HG03342 (cell line): ENCODE measurements around the gene TMEM185B.
"Not testable (repeated sequence)": the region's sequence is repeated elsewhere in the genome, so short reads cannot be mapped to it uniquely, and the experiment has no call there.

Experiments used
- ATAC-seq: cut with Tn5 transposase; IDR thresholded peaks from one replicate; pipeline ENCODE4 v1.9.1; 2021; ENCODE audit warnings: mild to moderate bottlenecking, moderate library complexity; ENCODE audit not compliant: unreplicated experiment

Gene TMEM185B

DNA sequence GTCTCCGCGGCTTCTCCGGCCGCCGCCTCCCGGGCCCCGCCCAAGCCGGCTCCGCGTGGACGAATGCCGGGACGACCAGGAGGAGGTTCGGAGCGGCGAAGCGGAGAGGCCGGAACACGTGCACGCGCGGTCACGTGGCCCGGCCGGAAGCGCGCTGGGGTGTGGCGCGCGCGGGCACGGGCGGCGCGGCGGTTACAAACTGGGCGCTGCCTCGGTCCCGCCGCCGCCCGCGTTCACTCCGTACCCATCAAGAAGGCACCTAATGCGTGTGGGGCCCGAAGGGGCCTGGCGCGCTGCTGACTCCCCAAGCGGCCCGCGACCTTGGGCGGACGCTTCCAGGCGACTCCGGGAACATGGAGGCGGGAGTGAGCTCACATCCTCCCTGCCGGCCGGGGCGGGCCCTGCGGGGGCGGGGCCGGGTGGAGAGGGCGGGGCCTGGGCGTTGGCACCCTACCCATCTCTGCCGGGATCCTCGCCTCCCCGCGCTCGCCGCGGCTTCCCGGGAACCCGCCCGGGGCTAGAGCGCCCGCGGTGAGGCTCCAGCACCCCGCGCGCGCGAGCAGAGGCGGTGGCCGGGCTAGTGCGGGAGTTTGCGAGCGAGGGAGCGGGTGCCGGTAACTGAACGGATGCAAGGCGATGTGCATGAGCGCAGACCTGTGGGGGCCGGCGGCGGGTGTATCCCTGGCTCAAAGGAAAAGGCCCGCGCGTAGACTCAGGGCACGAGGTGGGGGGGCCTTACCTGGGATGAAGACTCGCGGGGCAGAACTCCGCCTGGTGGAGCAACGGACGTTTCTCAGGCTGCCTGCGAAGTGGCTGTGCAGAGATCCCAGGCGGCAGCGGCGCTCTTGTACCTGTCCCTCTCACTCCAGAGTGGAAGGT lies at the start of gene TMEM185B:
TSS of gene TMEM185B (minus strand) at position 367 of the 879 bp plus-strand sequence. CDS start 424 bp downstream, outside the sequence.
- ATAC-seq: peak; percentile 73

DNA sequence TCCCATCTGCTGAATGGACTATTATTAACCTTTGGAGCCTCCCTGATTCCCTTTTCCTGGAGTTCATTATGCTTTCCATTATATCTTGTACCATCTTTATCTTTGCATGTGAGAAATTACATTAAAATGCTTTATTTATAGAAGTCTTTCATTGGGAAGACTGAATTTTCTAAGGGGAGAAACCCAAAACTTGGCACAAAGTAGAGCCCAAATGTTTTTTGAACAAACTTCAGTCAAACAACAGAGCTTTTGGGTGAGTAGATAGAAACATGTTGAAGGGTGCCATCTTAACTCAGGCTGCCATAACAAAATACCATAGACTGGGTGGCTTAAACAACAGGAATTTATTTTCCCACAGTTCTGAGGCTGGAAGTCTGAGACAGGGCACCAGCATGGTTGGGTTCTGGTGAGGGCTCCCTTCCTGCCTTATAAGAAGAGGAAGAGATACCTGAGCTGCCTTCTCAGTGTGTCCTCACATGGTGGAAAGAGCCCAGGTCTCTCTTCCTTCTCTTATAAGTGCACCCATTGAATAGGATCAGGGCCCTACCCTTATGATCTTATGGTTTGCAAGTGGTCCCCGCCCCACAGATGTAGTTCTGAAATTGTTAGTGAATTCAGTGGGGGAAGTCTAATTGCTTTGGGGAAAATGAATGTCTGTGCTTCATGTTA lies 48.6 kb upstream of the TMEM185B start:
- no peak for ATAC-seq

DNA sequence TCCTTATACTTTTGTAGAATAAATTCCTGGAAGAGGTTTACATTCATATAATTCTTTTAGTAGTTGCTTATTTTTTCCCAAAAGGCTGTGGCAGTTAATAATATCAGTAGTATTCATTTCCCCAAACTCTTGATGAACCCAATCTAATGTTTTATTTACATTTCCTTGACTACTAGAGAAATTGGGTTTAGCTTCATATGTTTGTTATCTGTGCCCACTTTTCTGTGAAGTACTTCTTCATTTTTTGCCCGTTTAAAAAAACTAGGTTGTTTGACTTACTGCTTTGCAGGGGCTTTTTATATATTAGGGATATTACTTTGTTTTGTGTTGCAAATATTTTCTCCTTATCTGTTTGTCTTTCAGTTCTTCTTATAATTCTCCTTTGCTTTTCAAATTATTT lies 46.6 kb upstream of the TMEM185B start:
- no peak for ATAC-seq

DNA sequence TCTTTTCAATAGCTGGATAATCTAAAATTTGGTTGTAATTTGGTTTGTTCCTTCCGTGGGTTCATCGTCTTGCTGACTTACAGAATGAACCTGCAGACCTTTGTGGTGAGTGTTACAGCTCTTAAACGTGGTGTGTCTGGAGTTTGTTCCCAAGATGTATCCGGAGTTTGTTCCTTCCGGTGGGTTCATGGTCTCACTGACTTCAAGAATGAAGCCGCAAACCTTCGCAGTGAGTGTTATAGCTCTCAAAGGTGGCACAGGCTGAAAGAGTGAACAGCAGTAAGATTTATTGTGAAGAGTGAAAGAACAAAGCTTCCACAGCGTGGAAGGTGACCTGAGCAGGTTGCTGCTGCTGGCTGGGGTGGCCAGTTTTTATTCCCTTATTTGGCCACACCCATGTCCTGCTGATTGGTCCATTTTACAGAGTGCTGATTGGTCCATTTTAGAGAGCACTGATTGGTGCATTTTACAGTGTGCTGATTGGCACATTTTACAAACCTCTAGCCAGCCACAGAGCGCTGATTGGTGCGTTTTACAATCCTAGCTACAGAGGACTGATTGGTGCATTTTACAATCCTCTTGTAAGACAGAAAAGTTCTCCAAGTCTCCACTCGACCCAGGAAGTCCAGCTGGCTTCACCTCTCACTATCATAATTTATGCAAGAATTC lies 46.0 kb upstream of the TMEM185B start:
- no peak for ATAC-seq

DNA sequence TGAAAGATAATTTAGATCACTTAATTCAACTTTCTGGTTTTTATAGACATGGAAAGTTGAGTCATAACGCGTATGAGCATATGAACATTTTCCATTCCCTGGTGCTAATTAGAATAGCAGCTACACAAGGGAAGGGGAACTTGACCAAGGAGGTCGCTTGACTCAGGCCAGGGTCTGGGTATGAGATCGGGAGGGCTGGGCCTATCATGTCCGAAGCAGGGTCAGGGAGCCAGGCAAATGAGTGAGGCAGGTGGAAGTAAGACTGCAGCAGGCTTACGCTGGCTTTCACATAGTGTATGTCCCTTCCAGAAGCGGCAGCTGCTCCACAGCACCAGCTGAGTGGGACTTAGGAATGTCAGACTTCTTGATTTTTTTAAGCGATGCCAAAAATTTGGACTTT lies 44.1 kb upstream of the TMEM185B start:
- no peak for ATAC-seq

DNA sequence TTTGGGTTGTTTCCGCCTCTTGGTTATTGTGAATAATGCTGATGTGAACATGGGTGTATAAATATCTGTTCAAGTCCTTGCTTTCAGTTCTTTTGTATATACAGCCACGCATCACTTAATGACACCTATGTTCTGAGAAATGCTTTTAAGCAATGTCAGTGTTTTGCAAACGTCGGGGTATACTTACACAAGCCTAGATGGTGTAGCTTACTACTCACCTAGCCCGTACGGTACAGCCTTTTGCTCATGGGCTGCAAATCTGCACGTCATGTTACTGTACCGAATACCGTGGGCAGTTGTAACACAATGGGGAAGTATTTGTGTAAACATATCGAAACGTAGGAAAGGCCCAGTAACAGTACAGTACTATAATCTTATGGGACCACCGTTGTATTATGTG lies 41.8 kb upstream of the TMEM185B start:
- ATAC-seq: no peak

DNA sequence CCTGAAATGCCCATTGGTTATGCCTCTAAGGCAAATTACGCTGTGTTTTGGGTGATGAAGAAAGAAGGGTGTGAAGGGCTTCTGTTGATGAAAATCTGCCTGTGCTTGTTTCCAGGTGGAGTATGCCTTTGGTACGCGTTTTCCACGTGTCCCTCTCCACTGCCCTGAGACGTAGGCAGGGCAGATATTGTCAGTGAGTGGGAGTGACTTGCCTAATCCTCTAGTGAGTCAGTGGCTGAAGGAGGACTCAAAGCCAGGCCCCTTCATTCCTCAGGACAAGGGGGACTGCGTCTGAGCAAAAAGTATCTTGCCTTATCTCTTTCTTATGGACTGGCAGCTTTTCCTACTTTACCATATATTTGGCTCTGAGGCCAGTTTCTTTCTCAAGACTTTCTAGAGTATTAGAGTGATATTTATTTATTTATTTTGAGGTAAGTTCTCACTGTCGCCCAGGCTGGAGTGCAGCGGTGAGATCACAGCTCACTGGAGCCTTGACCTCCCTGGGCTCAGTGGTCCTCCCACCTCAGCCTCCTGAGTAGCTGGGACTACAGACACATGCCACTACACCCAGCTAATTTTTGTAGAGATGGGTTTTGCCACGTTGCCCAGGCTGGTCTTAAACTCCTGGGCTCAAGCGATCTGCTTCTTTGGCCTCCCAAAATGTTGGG lies 39.7 kb upstream of the TMEM185B start:
- ATAC-seq: no peak

DNA sequence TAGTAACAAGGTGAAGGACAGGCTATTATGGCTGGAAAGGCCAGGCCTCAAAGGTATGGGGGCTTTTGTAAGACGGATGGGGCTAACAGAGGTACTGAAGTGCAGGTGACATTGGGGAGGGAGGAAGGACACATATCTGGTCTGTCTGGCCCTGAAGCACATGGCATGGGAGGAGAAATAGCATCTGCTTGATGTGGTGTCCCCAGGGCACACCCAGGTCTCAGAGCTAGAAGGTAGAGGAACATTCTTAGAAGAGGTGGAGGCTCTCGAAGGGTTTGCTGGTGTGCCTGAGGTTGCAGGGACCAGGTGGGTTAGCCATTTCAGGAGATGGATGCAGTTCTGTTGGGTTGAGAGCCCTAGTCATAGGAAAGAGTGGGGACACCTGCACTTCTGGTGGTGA lies 39.0 kb upstream of the TMEM185B start:
- ATAC-seq: no peak

DNA sequence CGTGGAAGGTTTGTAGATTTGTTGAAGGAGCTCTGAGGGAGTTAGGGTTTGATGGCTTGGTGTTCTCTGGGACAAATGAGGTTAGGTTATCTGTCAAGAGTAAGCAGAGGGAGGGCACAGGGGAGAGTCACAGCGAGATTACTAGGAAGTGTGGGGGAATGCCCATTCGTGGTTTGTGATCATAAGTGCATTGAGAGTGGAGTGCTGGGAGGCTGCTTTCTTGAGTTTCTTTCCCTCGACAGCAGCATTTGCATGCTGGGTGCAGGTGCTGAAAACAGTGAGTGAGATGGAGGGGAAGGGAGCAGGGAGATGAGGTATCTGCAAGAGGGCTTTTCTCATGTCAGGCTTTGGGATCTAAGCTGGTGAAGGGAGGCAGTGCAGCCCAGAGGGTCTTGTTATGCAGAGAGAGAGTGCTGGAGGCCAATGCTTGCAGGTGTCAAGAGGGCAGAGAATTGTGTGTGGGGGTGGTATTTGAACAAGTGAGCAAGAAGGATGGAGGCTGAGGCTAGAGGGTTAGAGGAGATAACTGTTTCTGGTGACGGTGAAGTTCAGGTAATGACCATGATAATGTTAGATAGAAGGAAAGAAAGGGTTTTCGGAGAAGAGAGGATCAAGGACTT lies 38.3 kb upstream of the TMEM185B start:
- ATAC-seq: peak; percentile 71

DNA sequence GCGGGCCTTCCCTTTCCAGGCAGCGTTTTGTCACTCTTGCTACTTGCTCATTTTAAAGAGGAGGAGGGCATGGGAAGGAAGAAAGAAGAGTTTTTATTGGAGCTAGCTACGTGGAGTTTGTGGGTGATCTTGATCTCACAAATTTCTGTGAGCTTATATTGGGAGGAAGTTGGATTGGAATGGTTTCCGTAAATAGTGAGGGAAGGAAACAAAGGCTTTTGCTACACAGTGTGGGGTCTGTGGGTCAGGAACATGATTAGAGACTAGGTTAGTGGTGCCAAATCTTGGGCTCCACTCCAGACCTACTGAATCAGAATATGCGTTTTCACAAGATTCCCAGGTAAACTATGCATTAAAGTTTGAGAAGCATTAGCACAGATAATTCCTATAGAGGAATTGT lies 37.5 kb upstream of the TMEM185B start:
- no peak for ATAC-seq

DNA sequence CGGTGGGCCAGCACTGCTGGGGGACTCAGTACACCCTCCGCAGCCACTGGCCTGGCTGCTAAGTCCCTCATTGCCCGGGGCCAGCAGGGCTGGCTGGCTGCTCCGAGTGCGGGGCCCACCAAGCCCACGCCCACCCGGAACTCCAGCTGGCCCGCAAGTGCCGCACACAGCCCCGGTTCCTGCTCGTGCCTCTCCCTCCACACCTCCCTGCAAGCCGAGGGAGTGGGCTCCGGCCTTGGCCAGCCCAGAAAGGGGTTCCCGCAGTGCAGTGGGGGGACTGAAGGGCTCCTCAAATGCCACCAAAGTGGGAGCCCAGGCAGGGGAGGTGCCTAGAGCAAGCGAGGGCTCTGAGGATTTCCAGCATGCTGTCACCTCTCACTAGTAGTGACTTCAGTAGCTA lies 36.7 kb upstream of the TMEM185B start:
- not testable (repeated sequence) for ATAC-seq

DNA sequence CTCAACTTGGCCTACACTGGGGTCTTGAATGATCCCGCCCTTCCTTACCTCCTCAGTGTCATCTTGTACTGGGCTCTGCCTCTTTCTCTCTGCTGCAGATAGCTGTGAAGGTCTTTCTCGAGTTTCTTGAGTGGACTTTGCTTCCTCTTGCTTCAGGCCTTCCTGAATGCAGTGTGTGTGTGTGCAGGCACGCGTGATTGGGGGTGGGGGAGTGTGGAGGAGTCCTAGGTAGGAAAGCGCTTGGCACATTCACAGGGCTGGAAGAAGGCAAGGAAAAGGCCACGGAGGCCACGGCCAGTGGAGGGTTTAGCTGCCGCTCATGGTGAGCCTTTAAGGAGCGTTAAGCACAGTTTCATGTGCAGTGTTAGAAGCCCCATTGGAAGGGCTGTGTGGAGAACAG lies 35.0 kb upstream of the TMEM185B start:
- ATAC-seq: no peak

DNA sequence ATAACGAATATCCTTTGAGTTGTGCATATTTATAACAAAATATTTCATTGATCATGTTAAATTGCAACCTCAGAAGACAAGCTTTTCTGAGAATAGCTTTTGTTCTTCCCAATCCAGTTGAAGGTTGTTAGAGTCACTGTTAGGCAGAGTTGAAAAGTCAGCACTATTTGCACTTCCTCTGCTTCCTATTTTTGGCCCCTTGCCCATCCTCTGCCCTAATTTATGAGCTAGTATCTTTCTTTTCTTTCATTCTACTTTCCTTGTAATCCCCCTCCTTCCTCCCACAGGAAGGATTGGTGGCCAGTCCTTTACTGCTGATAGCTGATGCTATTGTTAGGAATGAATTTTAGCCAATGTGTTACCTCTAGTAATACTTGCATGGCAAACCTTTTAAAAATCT lies 34.3 kb upstream of the TMEM185B start:
- ATAC-seq: no peak

DNA sequence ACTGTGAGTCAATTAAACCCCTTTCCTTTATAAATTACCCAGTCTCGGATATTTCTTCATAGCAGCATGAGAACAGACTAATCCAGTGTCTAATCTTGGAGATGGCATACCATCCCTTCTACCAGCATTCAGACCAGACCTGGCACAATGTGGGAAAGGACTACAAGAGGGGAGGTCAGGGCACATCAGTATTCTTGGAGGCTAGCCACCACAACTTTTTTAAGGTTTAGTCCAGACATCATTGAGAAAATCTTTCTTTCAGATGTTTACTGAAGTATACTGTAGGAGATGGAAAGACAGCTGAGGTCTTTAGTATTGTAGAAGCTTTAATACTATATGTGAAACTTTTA lies 33.4 kb upstream of the TMEM185B start:
- no peak for ATAC-seq

DNA sequence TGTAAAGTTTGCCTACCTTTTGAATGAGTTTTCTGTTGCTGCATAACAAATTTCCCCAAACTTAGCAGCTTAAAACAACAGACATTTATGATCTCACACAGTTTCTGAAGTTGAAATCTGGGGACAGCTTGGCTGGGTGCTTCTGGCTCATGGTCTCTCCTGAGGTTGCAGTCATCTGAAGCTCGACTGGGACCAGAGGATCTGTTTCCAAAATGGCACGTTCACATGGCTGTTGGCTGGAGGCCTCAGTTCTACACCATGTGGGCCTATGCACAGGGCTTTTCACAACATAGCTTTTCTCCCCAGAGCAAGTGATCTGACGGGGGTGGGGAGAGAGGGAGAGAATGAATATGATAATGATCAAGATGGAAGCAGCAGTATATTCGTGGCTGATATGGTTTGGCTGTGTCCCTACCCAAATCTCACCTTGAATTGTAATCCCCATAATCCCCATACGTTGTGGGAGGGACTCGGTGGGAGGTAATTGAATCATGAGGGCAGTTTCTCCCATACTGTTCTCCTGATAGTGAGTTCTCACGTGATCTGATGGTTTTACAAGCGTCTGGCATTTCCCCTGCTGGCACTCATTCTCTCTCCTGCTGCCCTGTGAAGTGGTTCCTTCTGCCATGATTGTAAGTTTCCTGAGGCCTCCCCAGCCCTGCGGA lies 32.9 kb upstream of the TMEM185B start:
- ATAC-seq: no peak

DNA sequence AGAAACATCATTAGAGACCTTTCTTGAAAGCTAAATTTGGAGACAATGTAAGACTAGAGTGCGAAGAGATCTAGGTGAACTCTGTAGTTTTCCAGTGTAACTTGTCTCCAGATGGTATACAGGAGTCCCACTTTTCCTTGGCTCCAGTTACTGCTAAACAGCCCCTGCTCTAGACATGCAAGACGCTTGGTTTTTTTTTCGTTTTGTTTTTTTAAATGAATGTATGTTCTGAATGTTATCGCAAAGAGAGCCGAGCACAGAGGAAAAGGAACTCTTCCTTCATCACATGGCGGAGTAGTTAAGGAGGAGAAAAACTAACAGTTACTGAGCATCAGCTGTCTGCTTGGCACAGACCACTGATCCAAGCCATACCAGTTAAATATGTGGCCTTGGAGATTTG lies 31.9 kb upstream of the TMEM185B start:
- ATAC-seq: no peak

DNA sequence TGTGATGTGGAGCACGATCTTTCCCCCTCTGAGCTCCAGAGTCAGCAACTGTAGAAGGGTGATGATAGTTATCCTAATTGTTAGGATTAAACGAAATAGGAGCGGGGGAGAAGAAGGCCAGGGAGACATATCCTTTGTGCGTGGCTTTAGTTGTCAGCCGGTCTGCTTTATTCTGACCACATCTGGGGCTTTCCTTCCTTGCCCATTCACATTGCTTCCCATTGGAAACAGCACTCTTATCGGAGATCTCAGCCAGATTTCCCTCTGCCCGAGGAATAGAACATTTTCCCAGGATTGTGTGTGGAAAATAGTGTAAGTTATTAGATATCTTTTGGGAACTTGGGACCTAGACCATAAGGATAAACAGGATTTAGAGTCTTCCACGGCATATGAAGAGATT lies 31.0 kb upstream of the TMEM185B start:
- ATAC-seq: no peak

DNA sequence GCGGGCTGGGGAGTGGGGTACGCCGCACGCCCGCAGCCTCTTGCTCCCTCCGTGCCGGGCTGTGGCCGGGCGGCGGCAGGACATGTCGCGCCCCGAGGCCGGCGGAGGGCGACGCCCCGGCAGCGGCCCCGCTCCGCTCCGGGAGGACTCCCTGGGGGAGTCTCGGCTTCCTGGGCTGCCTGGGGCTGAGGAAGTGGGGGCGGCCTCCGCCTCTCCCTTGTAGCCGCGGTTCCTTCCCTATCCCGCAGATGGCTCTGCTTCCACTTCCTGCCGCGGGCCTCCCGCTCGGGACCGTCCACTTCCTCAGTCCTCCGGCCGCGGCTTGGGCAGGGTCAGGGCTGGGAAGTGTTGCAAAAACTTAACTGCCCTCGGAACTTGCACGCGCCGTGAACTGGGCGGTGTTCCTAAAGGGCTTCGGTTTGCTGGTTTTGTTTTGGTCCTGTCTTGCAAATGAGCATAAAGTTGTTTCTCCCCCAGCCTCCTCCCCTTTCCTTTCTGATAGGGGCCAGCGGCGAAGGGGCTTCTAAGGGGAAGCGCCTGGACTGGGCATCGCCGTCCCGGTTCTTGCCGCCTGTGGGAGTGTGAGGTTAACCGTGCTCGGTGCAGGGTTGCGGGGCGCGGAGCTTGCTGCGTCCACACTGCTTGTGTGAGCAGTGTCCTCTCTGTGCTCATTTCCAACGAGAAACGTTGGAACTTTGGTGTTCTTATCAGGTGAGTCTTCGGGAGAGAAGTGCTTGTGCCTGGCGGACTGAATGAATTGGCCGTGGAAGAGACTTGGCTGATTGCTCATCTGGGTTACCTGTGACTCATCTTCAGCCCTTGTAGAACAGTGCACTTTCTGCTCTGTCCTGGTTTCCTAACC lies 30.1 kb upstream of the TMEM185B start:
- peak; percentile 25 for ATAC-seq

DNA sequence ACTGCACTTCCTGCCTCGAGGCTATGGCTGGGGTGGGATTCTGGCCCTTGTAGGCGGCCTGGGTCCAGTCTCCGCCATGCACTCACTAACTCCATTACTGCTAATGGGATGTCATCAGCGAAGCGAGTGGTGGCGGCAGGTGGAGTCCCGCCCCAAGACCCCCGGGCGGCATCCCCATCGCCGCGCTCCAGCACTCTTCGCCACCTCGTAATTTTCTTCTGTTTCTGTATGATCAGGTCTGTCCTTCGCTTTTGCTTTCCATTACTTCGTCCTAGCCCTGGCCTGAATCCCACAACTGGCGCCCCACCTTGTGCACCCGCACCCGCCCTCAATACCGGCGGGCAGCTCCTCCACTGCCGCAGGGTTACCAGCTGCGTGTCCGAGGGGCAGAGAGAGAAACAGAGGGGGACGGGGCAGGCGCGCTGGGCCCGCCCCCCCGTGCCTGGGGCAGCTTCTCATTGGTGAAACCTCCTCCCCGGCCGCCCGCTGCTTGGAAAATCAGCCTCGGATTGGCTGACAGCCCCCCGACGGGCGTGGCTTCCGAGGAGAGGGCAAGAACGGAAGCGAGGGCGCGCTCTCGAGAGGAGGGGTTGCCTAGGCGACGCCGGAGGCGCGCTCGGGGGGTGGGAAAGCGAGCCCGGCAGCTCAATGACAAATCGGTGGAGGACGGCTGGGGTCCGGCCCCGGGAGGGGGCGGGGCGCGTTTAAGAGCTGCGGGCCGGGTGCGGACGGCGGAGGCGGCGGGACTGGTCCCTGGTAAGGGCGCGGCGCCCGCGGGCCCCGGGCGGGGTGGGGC lies 29.2 kb upstream of the TMEM185B start, which contains the start of gene RALB:
TSS of gene RALB (plus strand) at position 628 of the 796 bp plus-strand sequence. CDS start 25,813 bp downstream, outside the sequence.
- peak; percentile 92 for ATAC-seq
